ENCODE measurements around the gene SPECC1L.
"Not testable (repeated sequence)": the region's sequence is repeated elsewhere in the genome, so short reads cannot be mapped to it uniquely, and the experiment has no call there.

The SPECC1L gene

GRCh38 chr22:24270556-24271385 is at the start of gene SPECC1L:
Gene SPECC1L, plus strand, starts transcription at chr22:24270831. Its CDS starts 31,401 bp downstream, at chr22:24302232.
- Mint-ChIP-seq H3K27ac (peak within 1 kb of the TSS; percentile 77), H3K4me1 (peaks cover 41% of the 10 kb centered on the region), H3K27me3 (no peaks in the 10 kb centered on the region), H3K9me3 (no peaks in the 10 kb centered on the region), H3K4me3 (peak within 1 kb of the TSS; percentile 92), H3K36me3 (no peaks in the 10 kb centered on the region)
- peak; percentile 98 for ATAC-seq

- Mint-ChIP-seq H3K27ac (no peak overlapping the region), H3K27me3 (no peaks in the 10 kb centered on the region), H3K4me1 (no peaks in the 10 kb centered on the region), H3K4me3 (no peak overlapping the region), H3K36me3 (no peaks in the 10 kb centered on the region), H3K9me3 (peaks cover 2% of the 10 kb centered on the region)
- ATAC-seq = no peak
These were observed 46.2 kb upstream of the SPECC1L start for GRCh38 chr22:24224468-24224867.

- no peak overlapping the region for H3K4me3 Mint-ChIP-seq
- no peaks in the 10 kb centered on the region for H3K4me1 Mint-ChIP-seq
- H3K36me3 Mint-ChIP-seq = no peaks in the 10 kb centered on the region
- H3K27ac Mint-ChIP-seq = no peak overlapping the region
- H3K27me3 Mint-ChIP-seq = no peaks in the 10 kb centered on the region
- H3K9me3 Mint-ChIP-seq = peaks cover 2% of the 10 kb centered on the region
- peak; percentile 37 for ATAC-seq
These were observed 45.5 kb upstream of the SPECC1L start for GRCh38 chr22:24225044-24225601.

GRCh38 chr22:24225951-24226350 is 44.7 kb upstream of the SPECC1L start:
- Mint-ChIP-seq H3K4me3 (no peak overlapping the region), H3K36me3 (no peaks in the 10 kb centered on the region), H3K27ac (no peak overlapping the region), H3K9me3 (peaks cover 2% of the 10 kb centered on the region), H3K27me3 (peaks cover 5% of the 10 kb centered on the region), H3K4me1 (no peaks in the 10 kb centered on the region)
- ATAC-seq = peak; percentile 7

GRCh38 chr22:24230911-24231656 is 39.5 kb upstream of the SPECC1L start:
- H3K27ac Mint-ChIP-seq = no peak overlapping the region
- H3K27me3 Mint-ChIP-seq = peaks cover 13% of the 10 kb centered on the region
- ATAC-seq = peak; percentile 66
- peaks cover 2% of the 10 kb centered on the region for H3K9me3 Mint-ChIP-seq
- no peak overlapping the region for H3K4me3 Mint-ChIP-seq
- no peaks in the 10 kb centered on the region for H3K36me3 Mint-ChIP-seq
- H3K4me1 Mint-ChIP-seq = peaks cover 7% of the 10 kb centered on the region

GRCh38 chr22:24231706-24232105 is 38.9 kb upstream of the SPECC1L start:
- no peak overlapping the region for H3K27ac Mint-ChIP-seq

GRCh38 chr22:24232124-24232523 is 38.5 kb upstream of the SPECC1L start:
- Mint-ChIP-seq H3K4me1 (peaks cover 7% of the 10 kb centered on the region), H3K27ac (no peak overlapping the region), H3K36me3 (no peaks in the 10 kb centered on the region), H3K4me3 (no peak overlapping the region), H3K9me3 (peaks cover 2% of the 10 kb centered on the region), H3K27me3 (peaks cover 13% of the 10 kb centered on the region)
- no peak for ATAC-seq

More at GRCh38 chr22:24231706-24232105, 38.9 kb upstream of the SPECC1L start:
- H3K36me3 Mint-ChIP-seq = no peaks in the 10 kb centered on the region
- ATAC-seq = no peak
- H3K9me3 Mint-ChIP-seq = peaks cover 2% of the 10 kb centered on the region
- H3K4me3 Mint-ChIP-seq = no peak overlapping the region
- H3K4me1 Mint-ChIP-seq = peaks cover 7% of the 10 kb centered on the region
- peaks cover 13% of the 10 kb centered on the region for H3K27me3 Mint-ChIP-seq

- H3K9me3 Mint-ChIP-seq = no peaks in the 10 kb centered on the region
- H3K27ac Mint-ChIP-seq = no peak overlapping the region
- no peak overlapping the region for H3K4me3 Mint-ChIP-seq
- H3K36me3 Mint-ChIP-seq = no peaks in the 10 kb centered on the region
- H3K4me1 Mint-ChIP-seq = peaks cover 7% of the 10 kb centered on the region
- H3K27me3 Mint-ChIP-seq = peaks cover 13% of the 10 kb centered on the region
- ATAC-seq = no peak
These were observed 37.9 kb upstream of the SPECC1L start for GRCh38 chr22:24232725-24233124.

- peaks cover 7% of the 10 kb centered on the region for H3K4me1 Mint-ChIP-seq
- no peak for ATAC-seq
- no peaks in the 10 kb centered on the region for H3K36me3 Mint-ChIP-seq
- H3K9me3 Mint-ChIP-seq = no peaks in the 10 kb centered on the region
- peaks cover 13% of the 10 kb centered on the region for H3K27me3 Mint-ChIP-seq
- H3K27ac Mint-ChIP-seq = no peak overlapping the region
- H3K4me3 Mint-ChIP-seq = no peak overlapping the region
These were observed 37.4 kb upstream of the SPECC1L start for GRCh38 chr22:24233235-24233634.

- Mint-ChIP-seq H3K4me3 (no peak overlapping the region), H3K4me1 (peaks cover 7% of the 10 kb centered on the region), H3K27me3 (peaks cover 13% of the 10 kb centered on the region), H3K9me3 (no peaks in the 10 kb centered on the region), H3K36me3 (no peaks in the 10 kb centered on the region), H3K27ac (no peak overlapping the region)
- ATAC-seq = no peak
These were observed 36.8 kb upstream of the SPECC1L start for GRCh38 chr22:24233816-24234215.

- peak overlapping the region; percentile 31 for H3K27ac Mint-ChIP-seq
- peaks cover 7% of the 10 kb centered on the region for H3K4me1 Mint-ChIP-seq
- no peak overlapping the region for H3K4me3 Mint-ChIP-seq
- H3K36me3 Mint-ChIP-seq = no peaks in the 10 kb centered on the region
- peaks cover 13% of the 10 kb centered on the region for H3K27me3 Mint-ChIP-seq
- no peaks in the 10 kb centered on the region for H3K9me3 Mint-ChIP-seq
- no peak for ATAC-seq
These were observed 35.3 kb upstream of the SPECC1L start for GRCh38 chr22:24235315-24235714.

- Mint-ChIP-seq H3K27ac (no peak overlapping the region), H3K4me3 (no peak overlapping the region), H3K9me3 (no peaks in the 10 kb centered on the region), H3K4me1 (no peaks in the 10 kb centered on the region), H3K27me3 (peaks cover 1% of the 10 kb centered on the region), H3K36me3 (no peaks in the 10 kb centered on the region)
- no peak for ATAC-seq
These were observed 34.0 kb upstream of the SPECC1L start for GRCh38 chr22:24236656-24237055.

- H3K4me3 Mint-ChIP-seq, H3K36me3 Mint-ChIP-seq, H3K27ac Mint-ChIP-seq, H3K9me3 Mint-ChIP-seq, H3K27me3 Mint-ChIP-seq, ATAC-seq: not testable (repeated sequence)
- H3K4me1 Mint-ChIP-seq = peaks cover 13% of the 10 kb centered on the region
These were observed 32.4 kb upstream of the SPECC1L start for GRCh38 chr22:24238101-24238694.

- Mint-ChIP-seq H3K36me3 (no peaks in the 10 kb centered on the region), H3K27me3 (no peaks in the 10 kb centered on the region), H3K9me3 (no peaks in the 10 kb centered on the region), H3K4me3 (no peak overlapping the region), H3K4me1 (peaks cover 25% of the 10 kb centered on the region), H3K27ac (no peak overlapping the region)
- no peak for ATAC-seq
These were observed 30.2 kb upstream of the SPECC1L start for GRCh38 chr22:24240381-24240780.

- H3K4me3 Mint-ChIP-seq, H3K27ac Mint-ChIP-seq, H3K9me3 Mint-ChIP-seq, ATAC-seq, H3K27me3 Mint-ChIP-seq, H3K36me3 Mint-ChIP-seq: not testable (repeated sequence)
- H3K4me1 Mint-ChIP-seq = peaks cover 25% of the 10 kb centered on the region
These were observed 29.5 kb upstream of the SPECC1L start for GRCh38 chr22:24240985-24241692.

All from stimulated activated memory B cell treated with anti-CD40 and anti-IgM and Interleukin-4, amounts not matched to agents 10 μg/mL and 1 μg/mL and 100 μg/mL, for 72 hours (primary cell).